AG04449 (cell line): ENCODE results near the gene TIRAP.
A peak's percentile ranks its signal among the peaks of the same experiment; 100 is the strongest.

Experiments used
- CTCF ChIA-PET: fragments of 350-600 bp; formaldehyde crosslinking; extraction: SDS; loops from one replicate; lab custom pipeline; 2021; ENCODE audit warnings: antibody characterized with exemption; lab: Yijun Ruan, JAX
- POLR2A ChIA-PET: fragments of 400-600, 350-600 bp; formaldehyde crosslinking; extraction: SDS; loops from one replicate; lab custom pipeline; 2020; ENCODE audit warnings: antibody characterized with exemption, inconsistent platforms; lab: Yijun Ruan, JAX
- DNase-seq: peaks from one replicate; pipeline ENCODE4 v3.0.0-alpha.2; 2010; ENCODE audit warnings: low read depth, low spot score
- H3K4me3 ChIP-seq: 2 replicates; pipeline ENCODE4 v1.5.1; 2011; ENCODE audit warnings: low read depth, mild to moderate bottlenecking, control low read depth, low read length
- CTCF ChIP-seq: IDR thresholded peaks from one replicate; pipeline ENCODE4 v1.5.1; 2011; ENCODE audit warnings: mild to moderate bottlenecking, moderate library complexity, low read length, control low read depth, inconsistent platforms; ENCODE audit not compliant: insufficient read depth; ENCODE audit errors: missing control alignments

Gene TIRAP

DNA sequence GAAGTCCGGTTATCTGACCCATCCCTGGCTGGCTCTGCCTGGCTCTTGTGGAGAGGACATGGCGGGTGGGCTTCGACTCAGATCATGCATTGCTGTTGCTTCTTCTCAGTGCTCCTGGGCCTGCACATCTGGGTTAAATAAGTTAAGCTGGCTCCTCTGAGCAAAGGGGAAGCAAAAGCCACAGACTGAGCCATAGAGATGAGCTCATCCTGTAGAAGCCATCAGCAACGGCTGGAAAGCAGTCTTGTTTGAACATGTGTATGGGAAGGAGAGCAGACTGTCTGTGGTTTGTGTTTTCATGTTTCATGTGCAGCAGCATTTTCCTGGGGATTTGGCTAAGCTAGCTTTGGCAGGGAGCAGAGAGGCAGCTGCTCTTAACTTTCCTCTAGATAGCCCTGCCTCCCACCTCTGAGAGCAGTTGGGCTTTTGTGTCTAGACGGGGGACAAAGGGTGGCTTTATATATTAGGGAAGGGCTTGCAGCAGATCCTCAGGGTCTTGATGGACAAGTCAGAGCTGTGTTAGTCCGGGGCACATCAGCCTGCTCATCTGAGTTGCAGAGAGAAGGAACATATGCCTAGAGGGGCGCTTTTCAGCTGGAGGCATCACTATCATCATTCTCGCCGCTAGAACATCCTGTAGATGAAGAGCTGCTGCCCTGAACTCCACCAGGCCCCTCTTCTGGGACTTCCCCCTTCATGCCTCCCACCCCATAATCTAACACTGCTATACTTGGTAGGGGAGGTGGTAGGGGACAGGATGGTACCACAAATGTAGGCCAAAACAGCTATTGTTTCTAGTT lies 35.9 kb downstream of the TIRAP start:
- POLR2A ChIA-PET, result interaction anchor here (0.6 to 2.8 kb wide), 8 partner anchors 8 to 162 kb away, joined by 3 to 16 read pairs (median 9); partner anchors contain the start of genes DCPS and ST3GAL4
- CTCF ChIA-PET, result interaction anchor here (0.6 to 2.8 kb wide), 11 partner anchors 8 to 169 kb away, joined by 3 to 33 read pairs (median 5); partner anchors contain the start of gene DCPS
- H3K4me3 ChIP-seq, result peak overlapping the region; percentile 47
- no peak for TF ChIP-seq CTCF
- DNase-seq, result peak; percentile 85

DNA sequence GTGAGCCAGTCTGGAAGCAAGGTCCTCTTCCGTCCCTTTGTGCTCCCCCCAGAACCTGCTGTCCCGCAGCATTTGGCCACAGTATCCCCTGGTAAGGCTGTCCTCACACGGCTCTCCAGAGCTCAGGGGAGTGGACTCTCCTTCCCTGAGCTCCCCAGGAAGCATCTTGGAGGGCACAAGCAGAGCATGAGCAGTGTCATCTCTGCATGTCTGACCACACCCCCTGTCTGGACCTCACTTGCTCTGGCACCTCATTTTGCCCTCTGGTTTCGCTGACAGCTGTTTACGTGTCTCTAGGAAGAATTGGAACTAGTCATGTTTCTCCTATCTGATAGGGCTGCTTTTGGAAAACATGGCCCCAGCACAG lies 36.5 kb downstream of the TIRAP start:
- CTCF ChIA-PET, result interaction anchor here (0.6 to 2.8 kb wide), 10 partner anchors 9 to 161 kb away, joined by 3 to 33 read pairs (median 4); partner anchors contain the start of gene DCPS
- TF ChIP-seq CTCF, result no peak
- POLR2A ChIA-PET, result interaction anchor here (1.8 to 2.8 kb wide), 3 partner anchors 23 to 38 kb away, joined by 10 to 16 read pairs (median 13); partner anchors contain the start of gene ST3GAL4
- H3K4me3 ChIP-seq, result no peak overlapping the region
- no peak for DNase-seq

GRCh38 chr11:126322996-126323395 lies 40.1 kb downstream of the TIRAP start:
- no peak for TF ChIP-seq CTCF
- DNase-seq, result no peak
- ChIA-PET POLR2A (no interaction called here), CTCF (interaction anchor here (1.0 to 1.3 kb wide), 3 partner anchors 12 to 157 kb away, joined by 3 to 5 read pairs (median 3); no protein-coding TSS in a partner anchor)
- no peak overlapping the region for H3K4me3 ChIP-seq

GRCh38 chr11:126327281-126328000 lies 44.5 kb downstream of the TIRAP start:
- ChIA-PET CTCF (interaction anchor here (0.9 to 1.7 kb wide), 3 partner anchors 9 to 153 kb away, joined by 3 to 5 read pairs (median 4); no protein-coding TSS in a partner anchor), POLR2A (no interaction called here)
- no peak for TF ChIP-seq CTCF
- no peak for DNase-seq
- H3K4me3 ChIP-seq, result no peak overlapping the region

GRCh38 chr11:126328001-126328390 lies 45.1 kb downstream of the TIRAP start:
- ChIA-PET CTCF (interaction anchor here (0.9 to 1.7 kb wide), 3 partner anchors 9 to 153 kb away, joined by 3 to 5 read pairs (median 4); no protein-coding TSS in a partner anchor), POLR2A (no interaction called here)
- H3K4me3 ChIP-seq, result no peak overlapping the region
- TF ChIP-seq CTCF, result no peak
- no peak for DNase-seq

GRCh38 chr11:126328444-126328843 lies 45.6 kb downstream of the TIRAP start:
- ChIA-PET CTCF (interaction anchor here (0.9 to 1.7 kb wide), 3 partner anchors 10 to 152 kb away, joined by 3 to 5 read pairs (median 4); no protein-coding TSS in a partner anchor), POLR2A (no interaction called here)
- H3K4me3 ChIP-seq, result no peak overlapping the region
- no peak for TF ChIP-seq CTCF
- no peak for DNase-seq
